GM18907 (cell line): Measurements from ENCODE around the gene RUNX2.
"Not testable (repeated sequence)": the region's sequence is repeated elsewhere in the genome, so short reads cannot be mapped to it uniquely, and the experiment has no call there.

Experiments used
- ATAC-seq: cut with Tn5 transposase; IDR thresholded peaks from one replicate; pipeline ENCODE4 v1.9.1; 2021; ENCODE audit warnings: mild to moderate bottlenecking, moderate library complexity; ENCODE audit not compliant: unreplicated experiment

Gene RUNX2

DNA sequence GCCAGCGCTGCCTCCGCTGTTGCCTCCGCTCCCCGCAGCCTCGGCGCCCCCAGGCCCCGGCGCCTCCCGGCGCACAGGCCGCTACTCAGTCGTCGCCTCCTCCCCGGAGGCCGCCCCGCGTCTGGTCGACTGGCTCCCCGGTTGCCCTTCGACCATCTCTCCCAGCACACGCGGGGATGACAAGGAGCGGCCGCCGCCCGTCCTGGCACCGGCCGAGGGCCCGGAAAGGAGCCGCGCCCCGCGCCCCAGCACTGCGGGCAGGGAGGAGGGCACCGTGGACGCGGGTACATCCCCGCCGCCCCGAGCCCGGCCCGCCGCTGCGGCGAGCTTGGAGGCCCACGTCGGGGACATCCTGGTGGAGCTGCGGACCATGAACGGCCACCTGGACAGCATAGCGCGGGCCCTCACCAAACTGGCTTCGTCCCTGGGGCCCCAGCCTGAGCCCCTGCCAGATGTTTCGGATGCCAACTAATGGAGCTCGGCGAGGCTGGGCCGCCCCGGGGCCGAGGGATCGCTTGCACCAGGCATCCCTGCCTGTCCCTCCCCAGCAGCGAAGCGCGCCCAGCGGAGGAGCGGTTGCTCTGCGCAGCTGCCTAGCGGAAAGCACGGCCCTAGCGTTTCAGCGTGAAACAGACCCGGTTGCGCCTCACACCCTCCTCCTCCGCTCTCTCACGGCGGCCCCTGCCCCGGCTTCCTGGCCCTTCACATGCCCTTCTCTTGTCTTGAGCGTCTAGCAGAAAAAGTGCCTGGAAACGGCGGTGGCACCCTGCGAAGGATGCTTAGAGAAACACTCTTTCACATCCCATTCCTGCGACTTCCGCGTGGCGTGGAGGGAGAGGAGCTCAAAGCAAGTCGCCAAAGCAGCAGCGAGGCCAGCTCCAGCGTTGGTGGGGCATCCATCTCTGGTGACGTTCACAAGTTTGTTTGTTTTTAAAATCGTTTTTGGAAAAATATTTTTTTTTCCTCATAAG is 335.4 kb downstream of the RUNX2 start:
- no peak for ATAC-seq

DNA sequence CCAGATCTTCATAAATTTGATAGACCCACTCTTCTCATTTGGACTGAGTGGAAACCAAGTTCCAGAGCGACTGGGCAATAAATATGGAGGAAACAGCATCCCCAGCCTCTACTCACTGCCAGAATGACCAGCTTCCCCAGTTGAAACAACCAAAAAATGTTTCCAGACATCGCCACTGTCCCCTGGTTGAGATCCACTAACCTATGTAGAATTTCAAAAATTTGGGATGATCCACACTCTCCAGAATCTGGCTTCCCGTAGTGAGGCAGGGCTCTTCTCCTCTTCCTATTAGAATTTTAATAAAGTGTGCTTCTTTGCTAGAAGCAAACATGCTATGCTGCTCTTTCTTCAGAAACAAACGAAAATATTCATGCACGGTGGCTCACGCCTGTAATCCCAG is 336.6 kb downstream of the RUNX2 start:
- ATAC-seq, result no peak

DNA sequence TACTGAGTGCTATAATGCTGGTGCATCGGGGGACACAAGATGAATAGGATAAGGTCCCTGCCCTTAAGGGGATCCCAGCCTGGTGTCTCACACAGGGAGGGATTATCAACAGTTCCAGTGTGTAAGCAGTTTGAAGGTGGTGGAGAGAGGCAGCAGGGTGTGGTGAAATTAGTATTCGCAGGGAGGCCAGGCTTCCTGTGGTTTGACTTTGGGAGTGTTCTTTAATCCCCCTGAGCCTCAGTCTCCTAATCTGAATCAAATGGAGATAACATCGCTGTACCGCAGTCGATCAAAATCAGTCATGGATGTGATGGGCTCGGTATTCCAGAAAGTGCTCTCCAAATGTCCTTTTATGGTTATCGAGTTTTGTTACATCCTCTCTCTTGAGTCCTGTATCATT is 337.7 kb downstream of the RUNX2 start:
- no peak for ATAC-seq

DNA sequence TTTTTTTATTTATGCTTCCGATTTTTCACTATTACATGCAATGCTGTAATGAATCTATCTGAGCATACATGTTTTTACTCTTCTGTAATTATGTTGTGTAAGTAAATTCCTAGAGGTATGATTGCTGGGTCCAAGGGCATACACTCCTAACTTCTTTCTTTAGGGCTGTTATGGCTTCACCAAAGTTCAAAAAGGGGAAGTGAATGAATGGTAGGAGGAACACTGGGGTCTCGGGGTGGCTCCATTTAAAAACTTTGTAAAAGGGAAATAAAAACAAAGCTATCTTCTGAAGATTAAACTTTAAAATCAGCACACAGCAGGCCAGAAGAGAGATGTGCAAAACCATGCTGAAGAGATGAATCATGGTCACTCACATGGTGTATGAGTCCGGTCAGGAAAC is 338.7 kb downstream of the RUNX2 start:
- ATAC-seq, result no peak

DNA sequence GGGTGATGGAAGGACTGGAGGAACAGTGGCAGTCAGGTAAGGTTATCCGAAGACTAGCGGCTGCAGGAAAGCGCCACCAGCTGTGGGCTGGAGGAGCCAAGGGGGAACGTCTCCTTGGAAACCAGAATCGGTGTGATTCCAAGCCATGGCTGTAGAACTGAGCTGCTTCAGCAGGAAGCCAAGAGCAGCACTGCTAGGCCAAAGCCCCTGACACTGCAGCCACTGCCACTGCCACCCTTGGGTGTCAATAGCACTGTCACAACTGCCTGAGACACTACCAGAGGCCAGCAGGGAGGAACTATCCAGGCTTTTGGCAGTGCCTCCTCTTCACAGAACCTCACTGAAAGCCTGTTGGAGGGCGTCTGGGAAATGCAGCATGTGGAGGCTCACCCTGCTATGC is 339.2 kb downstream of the RUNX2 start:
- ATAC-seq, result no peak

DNA sequence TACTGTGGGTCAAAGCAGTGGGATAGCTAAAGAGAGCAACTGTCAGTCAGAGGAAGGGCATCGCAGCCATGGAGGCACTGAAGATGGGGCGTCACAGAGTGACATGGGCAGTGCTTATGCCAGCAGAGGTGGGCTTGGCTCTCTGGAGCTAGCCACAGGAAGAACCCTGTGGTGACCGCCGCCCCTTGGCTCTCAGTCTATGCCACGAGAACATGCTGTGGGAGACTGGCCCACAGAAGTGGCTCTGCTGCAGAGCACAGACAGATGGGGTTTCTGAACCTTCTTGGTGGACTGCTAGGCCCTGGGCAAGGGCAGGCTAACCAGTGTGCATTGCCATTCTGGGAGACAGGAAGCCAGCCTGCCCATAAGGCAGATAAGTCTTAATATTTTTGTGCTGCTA is 339.6 kb downstream of the RUNX2 start:
- ATAC-seq, result no peak

DNA sequence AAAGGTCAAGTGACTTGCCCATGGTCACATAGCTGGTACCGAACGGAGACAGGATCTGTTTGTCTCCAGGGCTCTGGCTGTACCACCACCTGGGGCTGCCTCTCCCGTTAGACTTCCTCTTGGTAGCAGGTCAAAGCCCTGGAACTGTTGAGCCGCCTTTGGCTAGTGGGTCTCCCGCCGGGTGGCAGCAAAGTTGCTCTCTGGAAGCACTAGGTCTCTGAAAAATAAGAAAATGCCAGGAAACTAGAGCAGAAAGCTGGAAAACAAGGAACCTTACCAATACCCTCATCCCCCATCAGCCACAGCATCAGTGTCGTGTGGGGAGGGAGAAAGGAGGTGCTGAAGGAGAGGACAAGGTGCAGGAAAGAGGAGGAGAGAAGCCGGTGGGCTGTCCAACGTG is 340.6 kb downstream of the RUNX2 start:
- no peak for ATAC-seq

DNA sequence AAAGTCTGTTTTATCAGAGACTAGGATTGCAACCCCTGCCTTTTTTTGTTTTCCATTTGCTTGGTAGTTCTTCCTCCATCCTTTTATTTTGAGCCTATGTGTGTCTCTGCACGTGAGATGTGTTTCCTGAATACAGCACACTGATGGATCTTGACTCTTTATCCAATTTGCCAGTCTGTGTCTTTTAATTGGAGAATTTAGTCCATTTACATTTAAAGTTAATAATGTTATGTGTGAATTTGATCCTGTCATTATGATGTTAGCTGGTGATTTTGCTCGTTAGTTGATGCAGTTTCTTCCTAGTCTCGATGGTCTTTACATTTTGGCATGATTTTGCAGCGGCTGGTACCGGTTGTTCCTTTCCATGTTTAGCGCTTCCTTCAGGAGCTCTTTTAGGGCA is 345.0 kb downstream of the RUNX2 start:
- not testable (repeated sequence) for ATAC-seq

DNA sequence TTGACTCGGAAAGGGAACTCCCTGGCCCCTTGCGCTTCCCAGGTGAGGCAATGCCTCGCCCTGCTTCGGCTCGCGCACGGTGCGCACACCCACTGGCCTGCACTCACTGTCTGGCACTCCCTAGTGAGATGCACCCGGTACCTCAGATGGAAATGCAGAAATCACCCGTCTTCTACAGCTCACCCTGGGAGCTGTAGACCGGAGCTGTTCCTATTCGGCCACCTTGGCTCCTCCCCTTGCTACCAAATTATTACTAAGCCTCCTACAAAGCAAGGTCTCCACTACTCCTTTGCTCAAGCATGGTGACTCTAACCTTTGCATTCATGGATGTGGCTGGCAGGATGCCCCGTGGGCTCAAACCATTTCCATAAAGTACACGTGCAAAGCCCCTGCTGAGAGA is 347.0 kb downstream of the RUNX2 start:
- ATAC-seq, result not testable (repeated sequence)

DNA sequence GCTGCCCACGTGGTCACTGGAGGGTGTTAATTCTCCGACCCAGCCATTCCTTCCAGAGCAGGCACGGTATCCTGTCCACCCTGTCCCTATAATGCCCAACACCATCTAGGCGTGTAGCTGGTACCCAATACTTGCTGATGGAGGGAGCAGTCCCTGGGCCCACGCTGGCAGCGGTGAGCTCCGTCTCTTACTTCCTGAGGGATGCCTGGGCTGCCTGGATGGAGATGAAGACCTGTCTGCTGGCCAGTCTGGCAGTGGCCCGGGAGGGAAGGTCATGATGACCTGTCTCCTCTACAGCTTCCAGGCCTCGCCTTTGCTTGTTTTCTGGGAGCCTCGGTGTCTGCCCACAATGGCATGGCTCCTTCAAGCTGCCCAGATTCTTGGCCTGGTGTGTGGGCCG is 347.5 kb downstream of the RUNX2 start:
- ATAC-seq, result no peak

DNA sequence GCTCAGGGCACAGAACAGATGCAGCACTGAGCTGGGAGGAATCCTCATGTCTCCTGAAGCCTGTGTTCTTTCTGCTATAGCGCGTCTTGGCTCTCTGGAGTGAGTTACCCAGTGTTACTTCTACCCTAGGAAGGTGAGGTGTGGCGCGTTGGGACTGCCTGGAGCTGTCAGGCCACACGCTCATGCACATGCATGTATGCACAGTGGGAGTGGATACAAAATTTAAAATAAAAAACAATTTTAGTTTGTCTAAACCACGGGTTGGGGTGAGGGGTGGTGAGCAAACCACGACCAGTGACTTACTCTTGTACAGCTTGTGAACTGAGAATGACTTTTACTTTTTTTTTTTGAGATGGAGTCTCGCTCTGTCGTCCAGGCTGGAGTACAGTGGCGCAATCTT is 348.2 kb downstream of the RUNX2 start:
- no peak for ATAC-seq

DNA sequence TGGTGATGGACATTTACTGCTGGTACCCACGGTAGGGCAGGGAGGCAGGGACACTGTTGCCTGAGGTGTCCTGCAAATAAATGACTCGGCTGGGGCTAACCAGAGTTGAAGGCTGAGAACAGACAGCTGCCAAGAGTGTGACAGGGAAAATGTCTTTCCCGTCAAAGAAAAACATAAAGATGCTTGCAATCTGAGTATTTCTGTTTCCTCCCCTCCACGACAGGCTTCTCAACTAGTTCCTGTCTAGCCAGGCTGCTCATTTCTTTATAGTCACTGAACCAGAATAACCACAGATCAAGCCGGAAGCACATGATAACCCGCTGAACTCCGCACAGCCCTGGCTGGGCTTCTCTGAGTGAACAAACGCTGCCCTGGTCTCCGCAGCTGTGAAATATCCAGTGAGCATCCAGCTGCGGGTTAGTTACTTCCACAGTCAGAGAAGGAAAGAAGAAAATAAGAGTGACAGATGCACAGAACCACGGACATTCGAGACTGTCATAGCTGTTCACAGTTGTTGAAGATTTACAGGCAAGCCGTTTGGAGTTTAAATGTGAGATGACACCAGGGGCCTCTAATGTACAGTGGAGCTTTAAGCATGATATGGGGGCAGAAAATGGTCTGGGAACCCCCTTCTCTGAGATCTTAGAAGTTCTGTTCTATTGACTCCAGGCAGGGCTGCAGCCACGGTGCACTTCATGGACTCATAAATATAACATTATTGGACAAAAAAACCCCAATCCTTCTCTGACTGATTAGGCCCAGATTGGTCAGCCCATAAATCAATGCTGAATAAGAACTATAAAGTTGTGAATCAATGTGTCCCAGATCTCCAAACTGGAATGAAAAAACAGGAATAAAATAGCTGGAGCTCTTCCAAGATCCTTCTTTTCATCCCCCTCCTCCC is 349.5 kb downstream of the RUNX2 start:
- ATAC-seq, result peak; percentile 69

DNA sequence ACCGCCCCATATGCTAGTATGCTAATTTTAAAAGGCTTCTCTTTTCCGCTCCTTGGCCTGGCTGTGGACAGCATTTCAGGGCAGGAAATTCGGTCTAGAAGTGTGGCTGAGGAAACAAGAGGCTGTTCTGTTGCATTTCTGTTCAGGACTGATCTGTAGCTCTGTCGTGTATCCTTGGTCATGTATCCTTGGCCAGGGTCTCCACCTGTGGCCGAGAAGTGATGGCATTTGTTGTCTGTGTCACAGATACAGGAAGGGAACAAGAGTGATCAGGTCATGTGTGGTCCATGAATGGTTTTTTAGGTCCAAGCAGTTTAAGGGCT is 350.1 kb downstream of the RUNX2 start:
- ATAC-seq, result no peak

DNA sequence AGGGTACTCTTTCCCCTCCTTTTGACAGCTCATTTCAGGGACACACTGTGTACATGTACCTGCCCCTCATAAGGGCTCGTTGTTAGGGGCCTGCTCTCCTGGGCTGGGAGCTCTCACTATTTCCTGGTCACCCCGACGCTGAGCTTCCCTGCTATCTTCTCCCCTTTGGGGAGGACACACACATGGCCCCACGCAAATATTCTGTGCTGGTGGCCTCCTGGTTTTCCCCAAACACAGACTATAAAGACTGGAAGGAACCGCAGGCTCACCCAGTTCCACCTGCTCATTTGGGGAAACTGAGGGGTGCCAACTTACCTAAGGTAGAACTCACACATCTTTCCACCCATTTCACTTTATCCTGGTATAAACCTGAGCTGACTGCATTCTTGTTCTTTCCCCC is 351.0 kb downstream of the RUNX2 start:
- no peak for ATAC-seq

DNA sequence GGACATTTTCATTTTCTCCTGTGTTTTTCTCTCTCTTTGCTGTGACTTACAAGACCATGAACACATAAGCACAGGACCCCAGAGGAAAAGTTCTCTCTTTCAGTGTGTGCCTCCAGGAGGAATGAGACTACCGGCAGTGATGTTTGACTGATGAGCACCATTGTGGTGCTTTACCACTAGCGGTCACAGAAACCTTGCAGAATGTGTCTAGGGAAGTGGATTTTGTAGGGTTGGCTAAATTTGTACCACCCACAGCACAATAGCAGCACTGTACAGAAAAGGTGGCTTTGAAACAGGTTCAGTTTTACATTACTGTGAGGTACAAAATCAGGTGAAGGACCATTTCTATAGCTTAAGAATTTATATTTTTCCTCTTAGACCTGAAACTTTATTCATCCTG is 351.5 kb downstream of the RUNX2 start:
- ATAC-seq, result no peak

DNA sequence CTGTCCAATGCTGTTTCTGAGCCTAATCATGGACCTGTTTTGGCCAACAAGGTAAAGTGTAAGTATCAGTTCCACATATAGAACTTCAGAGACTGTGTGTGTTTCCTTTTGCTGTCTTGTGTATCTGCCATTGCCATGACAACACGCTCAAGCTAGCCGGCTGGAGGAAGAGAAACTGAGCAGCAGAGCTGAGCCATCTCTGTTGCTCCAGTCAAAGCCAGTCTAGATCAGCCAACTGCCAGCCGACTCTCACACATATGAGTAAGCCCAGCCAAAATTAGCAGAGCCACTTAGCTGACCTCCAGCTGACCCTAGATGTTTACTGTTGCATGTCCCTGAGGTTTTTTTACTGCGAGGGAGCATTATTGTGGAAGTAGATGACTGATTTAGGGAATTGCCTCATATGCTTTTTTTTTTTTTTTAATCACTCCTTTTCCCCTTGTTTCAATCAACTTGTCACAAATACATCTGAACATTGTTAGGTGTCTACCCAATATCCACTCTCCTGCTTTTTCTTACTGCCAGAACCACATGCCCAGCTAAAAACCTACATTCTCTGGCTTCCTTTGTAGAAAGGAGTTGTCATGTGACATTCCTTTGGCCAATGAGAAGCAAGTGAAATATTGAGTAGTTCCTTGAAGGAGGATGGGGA is 353.9 kb downstream of the RUNX2 start:
- peak; percentile 94 for ATAC-seq

DNA sequence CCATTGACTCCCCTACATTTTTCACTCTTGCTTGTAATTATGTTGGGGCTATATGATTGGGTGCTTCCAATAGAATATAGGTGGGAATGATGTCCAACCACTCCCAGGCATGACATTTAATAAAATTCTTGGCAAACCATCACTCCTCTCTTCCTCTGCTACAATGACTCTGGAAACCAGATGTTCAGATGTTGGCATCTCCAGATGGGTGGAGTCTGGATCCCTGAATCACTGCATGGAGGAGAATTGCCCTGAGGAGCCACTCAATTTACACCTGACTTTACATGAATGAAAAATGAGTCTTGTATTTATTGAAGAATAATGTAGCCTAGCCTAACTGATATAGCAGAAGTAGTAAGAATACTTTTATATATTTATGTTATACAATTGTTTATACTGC is 356.3 kb downstream of the RUNX2 start:
- no peak for ATAC-seq

DNA sequence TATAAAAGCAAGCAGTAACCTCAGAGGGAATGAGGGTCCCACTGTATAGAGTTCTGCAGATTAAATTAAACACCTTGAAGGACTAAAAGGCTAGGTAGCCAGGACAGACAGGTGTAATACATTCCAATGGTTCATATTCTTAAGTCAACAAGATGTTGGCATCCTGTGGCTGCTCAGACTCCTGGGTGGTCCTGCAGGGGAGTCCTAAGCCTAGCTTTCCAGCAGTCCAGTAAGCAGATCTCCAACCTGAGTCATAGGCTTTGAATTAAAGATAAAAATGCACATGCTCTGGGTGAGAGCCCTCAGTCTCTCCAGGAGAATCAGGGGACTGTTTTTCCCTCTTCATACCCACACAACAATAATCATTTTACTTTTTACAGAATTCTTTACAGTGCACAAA is 356.9 kb downstream of the RUNX2 start:
- ATAC-seq, result no peak

DNA sequence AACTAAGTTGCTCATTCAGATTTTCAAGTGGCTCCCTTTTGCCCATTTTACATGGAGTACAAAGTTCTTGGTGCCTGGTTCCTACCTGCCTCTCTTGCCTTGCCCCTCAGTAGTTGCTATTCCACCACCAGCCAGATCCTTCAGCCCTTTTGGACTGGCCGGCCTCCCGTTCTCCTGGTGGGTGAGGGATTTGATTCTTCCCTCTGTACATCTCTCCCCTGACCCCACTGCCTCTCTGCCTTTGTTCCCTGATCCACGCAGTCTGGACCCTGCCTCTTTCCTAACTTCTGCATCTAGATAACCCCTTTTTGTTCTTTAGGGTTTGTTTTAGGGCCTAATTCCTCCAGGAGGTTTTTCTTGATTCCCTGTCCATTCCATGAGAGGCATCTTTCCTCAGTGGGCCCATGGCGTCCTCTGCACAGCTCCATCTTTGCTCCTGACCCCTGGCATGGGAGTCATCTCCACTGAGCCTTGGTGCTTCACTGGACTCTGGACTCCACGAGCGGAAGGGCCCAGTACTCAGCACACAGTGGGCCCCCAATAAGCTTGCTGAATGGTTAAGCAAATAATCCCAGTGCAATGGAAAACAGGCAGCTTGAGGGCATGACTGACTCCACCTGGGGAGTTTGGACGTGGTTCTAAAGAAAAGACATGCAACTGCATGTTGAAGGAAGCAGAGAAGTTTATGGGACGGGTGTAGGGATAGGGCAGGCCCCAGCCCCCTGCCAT is 358.9 kb downstream of the RUNX2 start:
- ATAC-seq, result no peak

DNA sequence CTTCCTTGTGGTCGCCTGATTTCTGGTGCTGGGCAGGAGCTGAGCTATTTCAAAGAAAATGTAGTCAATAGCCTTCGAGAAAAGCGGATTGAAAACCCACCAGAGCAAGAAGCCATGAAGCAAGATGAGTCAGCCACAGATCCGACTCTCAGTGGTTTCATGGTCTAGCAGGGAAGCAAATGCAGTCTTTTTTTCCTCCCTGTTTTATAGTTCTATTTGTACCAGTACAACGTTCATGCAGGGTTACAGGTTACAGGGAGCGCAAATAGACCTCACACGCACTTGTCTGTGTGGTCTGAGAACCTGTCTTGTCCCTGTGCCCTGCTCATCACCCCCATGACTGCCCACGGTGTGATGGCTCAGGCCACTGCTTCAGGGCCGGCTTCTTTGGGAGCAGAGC is 359.4 kb downstream of the RUNX2 start:
- ATAC-seq, result peak; percentile 91

DNA sequence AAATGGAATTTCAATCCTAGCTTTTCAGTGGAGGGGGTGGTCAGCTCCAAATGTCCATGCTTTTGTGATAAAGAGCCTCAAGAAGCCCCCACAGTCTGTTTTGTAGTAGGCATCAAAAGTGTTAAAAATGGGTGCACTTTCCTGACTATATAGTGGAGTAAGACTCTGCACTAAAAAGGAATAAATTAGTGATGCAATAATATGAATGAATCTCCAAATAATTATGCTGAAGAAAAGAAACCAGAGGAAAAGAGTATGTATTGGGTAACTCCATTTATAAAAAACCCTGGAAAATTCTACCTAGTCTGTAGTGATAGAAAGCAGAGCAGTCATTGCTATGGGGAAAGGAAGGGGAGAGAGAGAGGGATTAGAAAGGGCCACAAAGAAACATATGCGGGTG is 360.1 kb downstream of the RUNX2 start:
- no peak for ATAC-seq
